NB4 (cell line): Measurements from ENCODE around the gene RTN4IP1.

Experiments
- MYC ChIP-seq: IDR thresholded peaks from 2 replicates; pipeline ENCODE4 v1.6.1; 2011; ENCODE audit warnings: low read depth, low read length
- POLR2A ChIP-seq: IDR thresholded peaks from 2 replicates; pipeline ENCODE4 v1.6.1; 2011; ENCODE audit warnings: mild to moderate bottlenecking; ENCODE audit not compliant: insufficient read length; ENCODE audit errors: extremely low read depth
- TF ChIP-seq, protein P1 (sequence below): IDR thresholded peaks from one replicate; pipeline ENCODE4 v1.5.1; 2012; ENCODE audit warnings: low read depth, low read length
- TF ChIP-seq, protein P2 (sequence below): IDR thresholded peaks from 2 replicates; pipeline ENCODE4 v1.6.1; 2011; ENCODE audit warnings: low read depth, low read length

- TF ChIP-seq, protein P1, sequence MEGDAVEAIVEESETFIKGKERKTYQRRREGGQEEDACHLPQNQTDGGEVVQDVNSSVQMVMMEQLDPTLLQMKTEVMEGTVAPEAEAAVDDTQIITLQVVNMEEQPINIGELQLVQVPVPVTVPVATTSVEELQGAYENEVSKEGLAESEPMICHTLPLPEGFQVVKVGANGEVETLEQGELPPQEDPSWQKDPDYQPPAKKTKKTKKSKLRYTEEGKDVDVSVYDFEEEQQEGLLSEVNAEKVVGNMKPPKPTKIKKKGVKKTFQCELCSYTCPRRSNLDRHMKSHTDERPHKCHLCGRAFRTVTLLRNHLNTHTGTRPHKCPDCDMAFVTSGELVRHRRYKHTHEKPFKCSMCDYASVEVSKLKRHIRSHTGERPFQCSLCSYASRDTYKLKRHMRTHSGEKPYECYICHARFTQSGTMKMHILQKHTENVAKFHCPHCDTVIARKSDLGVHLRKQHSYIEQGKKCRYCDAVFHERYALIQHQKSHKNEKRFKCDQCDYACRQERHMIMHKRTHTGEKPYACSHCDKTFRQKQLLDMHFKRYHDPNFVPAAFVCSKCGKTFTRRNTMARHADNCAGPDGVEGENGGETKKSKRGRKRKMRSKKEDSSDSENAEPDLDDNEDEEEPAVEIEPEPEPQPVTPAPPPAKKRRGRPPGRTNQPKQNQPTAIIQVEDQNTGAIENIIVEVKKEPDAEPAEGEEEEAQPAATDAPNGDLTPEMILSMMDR, result no peak
- TF ChIP-seq POLR2A (no peak), MYC (no peak)
- TF ChIP-seq, protein P2, sequence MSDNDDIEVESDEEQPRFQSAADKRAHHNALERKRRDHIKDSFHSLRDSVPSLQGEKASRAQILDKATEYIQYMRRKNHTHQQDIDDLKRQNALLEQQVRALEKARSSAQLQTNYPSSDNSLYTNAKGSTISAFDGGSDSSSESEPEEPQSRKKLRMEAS, result no peak
Observed at GRCh38 chr6:106530026-106530425, 99.3 kb downstream of the RTN4IP1 start.
